ENCODE measurements around the gene AADACL4.
"Not testable (repeated sequence)": the region's sequence is repeated elsewhere in the genome, so short reads cannot be mapped to it uniquely, and the experiment has no call there.

Gene AADACL4

DNA sequence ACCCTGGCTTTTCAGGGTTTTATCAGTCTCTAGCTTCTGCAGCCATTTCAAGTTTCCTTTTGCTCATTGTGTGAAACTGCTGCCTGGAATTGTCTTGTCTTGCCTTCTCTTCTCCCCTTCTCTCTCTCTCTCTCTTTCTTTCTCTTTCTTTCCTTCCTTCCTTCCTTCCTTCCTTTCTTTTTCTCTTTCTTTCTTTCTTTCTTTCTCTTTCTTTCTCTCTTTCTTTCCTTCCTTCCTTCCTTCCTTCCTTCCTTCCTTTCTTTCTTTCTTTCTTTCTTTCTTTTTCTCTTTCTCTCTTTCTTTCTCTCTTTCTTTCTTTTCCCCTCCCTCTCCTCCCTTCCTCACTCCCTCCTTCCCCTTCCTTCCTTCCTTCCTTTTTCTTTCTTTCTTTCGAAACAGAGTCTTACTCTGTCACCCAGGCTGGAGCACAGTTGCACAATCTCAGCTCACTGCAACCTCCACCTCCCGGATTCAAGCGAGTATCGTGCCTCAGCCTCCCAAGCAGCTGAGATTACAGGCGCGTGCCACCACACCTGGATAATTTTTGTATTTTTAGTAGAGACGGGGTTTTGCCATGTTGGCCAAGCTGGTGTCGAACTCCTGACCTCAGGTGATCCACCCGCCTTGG, 14.1 kb downstream of the AADACL4 start:
- not testable (repeated sequence) for DNase-seq (ENCODE audit: low read depth in 2 of 2)

- DNase-seq (ENCODE audit: low read depth in 2 of 2), result peak; percentile 48 to 51
These were observed 14.9 kb downstream of the AADACL4 start for GRCh38 chr1:12658531-12659453.

- DNase-seq (ENCODE audit: low read depth in 2 of 2), result no peak
These were observed 17.8 kb downstream of the AADACL4 start for GRCh38 chr1:12661606-12662219.

DNA sequence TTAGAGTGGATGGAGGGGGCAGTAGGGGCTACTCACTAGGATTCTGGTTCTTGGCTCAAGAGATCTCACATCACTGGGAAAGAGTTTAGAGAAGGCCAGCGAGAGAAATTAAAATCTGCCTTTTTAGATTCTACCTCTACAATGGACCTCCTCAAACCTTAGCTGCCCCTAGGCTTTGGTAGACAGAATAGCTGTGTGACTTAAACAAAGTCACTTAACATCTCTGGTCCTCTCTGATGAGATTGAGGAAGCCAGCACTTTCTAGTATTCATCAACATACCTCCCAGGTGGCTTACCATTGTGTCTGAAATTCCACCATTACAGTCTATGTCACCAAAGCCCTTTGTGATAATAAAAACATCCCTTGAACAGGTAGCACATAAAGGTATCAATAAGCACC, 18.7 kb downstream of the AADACL4 start:
- DNase-seq (ENCODE audit: low read depth in 2 of 2), result no peak

- no peak for DNase-seq (ENCODE audit: low read depth in 2 of 2)
These were observed 21.6 kb downstream of the AADACL4 start for GRCh38 chr1:12665511-12665910.

GRCh38 chr1:12666141-12666735, 22.4 kb downstream of the AADACL4 start:
- DNase-seq (ENCODE audit: low read depth in 2 of 2), result no peak

DNA sequence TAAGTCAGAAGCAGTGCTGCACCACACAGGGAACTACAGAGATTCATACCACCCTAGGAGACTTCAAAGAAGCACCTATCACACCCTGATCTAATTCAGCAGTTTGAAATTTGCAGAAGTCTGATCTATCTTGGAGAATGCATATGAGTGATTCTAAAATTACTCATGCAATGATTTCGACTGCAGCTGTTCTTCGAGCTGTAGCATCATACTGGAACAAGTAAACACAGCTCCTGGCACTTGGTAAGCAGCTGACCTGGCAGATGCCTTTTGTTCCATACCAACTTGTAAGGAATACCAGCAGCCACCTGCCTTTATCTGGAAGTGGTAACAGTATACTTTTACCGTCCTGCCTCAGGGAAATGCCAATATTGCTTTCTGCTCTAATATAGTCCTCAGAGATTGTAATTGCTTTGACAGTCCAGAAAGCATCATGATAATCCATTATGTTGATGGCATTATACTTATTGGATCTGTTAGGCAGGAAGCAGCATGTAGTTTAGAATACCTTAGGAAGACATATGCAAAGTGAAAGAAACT, 25.7 kb downstream of the AADACL4 start:
- no peak for DNase-seq (ENCODE audit: low read depth in 2 of 2)

GRCh38 chr1:12674358-12674757, 30.5 kb downstream of the AADACL4 start:
- DNase-seq (ENCODE audit: low read depth in 2 of 2), result no peak

DNA sequence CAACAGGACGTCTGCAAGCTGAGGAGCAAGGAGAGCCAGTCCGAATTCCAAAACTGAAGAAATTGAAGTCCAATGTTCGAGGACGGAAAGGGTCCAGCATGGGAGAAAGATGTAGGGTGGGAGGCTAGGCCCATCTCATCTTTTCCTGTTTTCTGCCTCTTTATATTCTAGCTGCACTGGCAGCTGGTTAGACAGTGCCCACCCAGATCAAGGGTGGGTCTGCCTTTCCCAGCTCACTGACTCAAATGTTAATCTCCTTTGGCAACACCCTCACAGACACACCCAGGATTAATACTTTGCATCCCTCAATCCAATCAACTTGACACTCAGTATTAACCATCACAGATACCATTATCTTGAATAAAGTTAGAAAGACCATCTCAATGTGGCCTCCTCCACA, 32.2 kb downstream of the AADACL4 start:
- DNase-seq (ENCODE audit: low read depth in 2 of 2), result not testable (repeated sequence)

GRCh38 chr1:12677565-12677964, 33.7 kb downstream of the AADACL4 start:
- no peak for DNase-seq (ENCODE audit: low read depth in 2 of 2)

DNA sequence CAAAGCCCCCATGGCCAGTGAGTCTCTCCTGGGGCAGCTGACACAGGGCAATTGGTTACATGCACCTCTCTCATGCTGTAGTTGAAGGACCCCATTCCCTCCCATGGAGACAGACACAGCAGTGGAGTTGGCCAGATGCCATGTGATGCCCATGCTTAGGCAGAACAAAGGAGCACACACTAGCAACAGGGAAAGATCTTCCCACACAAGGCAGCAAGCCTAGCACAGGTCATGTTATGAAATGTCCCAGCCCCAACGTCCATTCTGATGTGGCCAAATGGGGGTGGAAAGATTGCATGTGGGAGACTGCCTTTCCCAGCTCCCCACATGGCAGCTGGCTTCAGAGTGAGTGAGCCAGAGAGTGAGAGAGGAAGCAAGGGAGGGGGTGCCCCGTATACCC, 34.5 kb downstream of the AADACL4 start:
- DNase-seq (ENCODE audit: low read depth in 2 of 2), result no peak

- no peak for DNase-seq (ENCODE audit: low read depth in 2 of 2)
These were observed 34.9 kb downstream of the AADACL4 start for GRCh38 chr1:12678820-12679219.

GRCh38 chr1:12690156-12690555, 46.3 kb downstream of the AADACL4 start:
- no peak for DNase-seq (ENCODE audit: low read depth in 2 of 2)

- DNase-seq (ENCODE audit: low read depth in 2 of 2), result no peak
These were observed 49.3 kb downstream of the AADACL4 start for GRCh38 chr1:12692967-12693782.

- DNase-seq (ENCODE audit: low read depth in 2 of 2), result no peak
These were observed 52.8 kb downstream of the AADACL4 start for GRCh38 chr1:12696658-12697057.

- DNase-seq (ENCODE audit: low read depth in 2 of 2), result no peak
These were observed 53.5 kb downstream of the AADACL4 start for GRCh38 chr1:12697397-12697796.

GRCh38 chr1:12703821-12704451, 60.1 kb downstream of the AADACL4 start:
- DNase-seq (ENCODE audit: low read depth in 2 of 2), result no peak

DNA sequence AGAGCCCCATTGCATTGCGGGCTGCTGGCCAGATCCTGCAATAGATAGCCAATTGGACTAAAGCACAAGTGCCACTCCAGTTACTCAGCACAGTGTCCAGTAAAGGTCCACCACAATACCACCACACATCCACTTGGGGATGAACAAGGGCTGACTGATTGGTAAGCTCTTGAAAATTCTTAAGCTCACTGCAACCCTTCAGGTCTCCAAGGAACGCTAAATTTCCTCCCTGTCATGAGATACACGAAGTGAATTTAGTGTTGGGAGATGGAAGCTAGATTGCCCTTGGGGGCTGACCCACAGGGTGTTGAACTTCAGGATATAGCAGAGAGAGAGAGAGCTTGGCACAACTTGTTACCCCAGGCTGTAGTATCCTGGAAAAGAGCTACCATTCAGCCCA, 62.2 kb downstream of the AADACL4 start:
- DNase-seq (ENCODE audit: low read depth in 2 of 2), result no peak

DNA sequence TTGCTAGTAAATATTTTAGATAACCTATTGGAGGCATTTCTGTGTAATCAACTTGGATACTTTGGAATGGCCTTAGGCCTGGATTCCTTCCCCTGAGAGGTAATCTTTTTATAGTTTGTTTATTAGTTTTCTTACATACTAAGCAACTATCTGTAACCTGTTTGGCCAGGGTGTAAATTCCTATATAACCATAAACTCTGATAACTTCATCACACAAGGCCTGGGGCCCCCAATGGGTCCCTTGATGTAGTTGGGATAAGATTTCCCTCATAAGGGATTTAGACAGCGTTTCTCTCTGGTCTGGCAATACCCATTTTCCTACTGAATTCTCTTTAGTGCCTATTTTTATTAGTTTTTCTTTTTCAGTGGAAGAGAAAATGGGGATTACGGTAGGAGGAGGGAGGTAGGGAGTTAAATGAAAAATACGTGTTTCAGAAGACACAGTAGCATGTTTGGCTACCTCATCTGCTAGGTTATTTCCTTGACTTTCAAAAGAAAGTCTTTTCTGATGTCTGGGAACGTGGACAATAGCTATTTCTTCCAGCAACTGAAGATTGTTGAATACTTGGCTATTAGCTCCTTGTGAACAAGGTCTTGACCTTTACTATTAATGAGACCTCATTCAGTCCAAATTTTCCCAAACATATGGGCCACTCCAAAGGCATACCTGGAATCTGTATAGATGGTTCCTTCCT, 64.7 kb downstream of the AADACL4 start:
- no peak for DNase-seq (ENCODE audit: low read depth in 2 of 2)

DNA sequence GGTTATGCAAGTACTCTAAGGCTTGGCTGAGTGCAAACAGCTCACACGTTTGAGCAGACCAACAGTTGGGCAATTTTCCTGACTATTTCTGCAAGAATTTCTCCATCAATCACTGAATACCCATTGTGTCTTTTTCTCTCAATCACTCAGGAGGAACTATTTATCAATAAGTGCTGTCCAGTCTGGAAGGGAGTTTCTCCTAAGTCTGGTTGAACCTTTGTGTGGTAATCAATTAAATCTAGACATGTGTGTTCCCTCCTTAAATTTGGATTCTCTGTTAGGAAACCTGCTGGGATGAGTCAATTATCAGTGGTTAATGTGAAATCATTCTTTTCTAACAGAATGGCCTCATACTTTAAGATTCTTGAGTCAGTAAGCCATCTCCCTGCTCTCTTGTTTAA, 65.2 kb downstream of the AADACL4 start:
- DNase-seq (ENCODE audit: low read depth in 2 of 2), result no peak

All from stimulated activated CD8-positive, alpha-beta memory T cell treated with anti-CD3 and anti-CD28 coated beads, Interleukin-2, amount 100 ng/mL, for 48 hours (primary cell).